K562 (cell line): ENCODE measurements around the gene CPOX. TPM values are rescaled to one million over a fixed set of nuclear protein-coding genes. Genes with fewer than 3 reads are reported as not detected.
A peak's percentile ranks its signal among the peaks of the same experiment; 100 is the strongest.

Experiments
- ATAC-seq: fragments of 200-7000 bp; cut with Tn5 transposase; 3 replicates; pipeline ENCODE4 v1.9.1; 2020; ENCODE audit warnings: moderate library complexity
- BruUV-seq: library from RNA; stranded (reverse); fragments of 400-500 nt; replicated peaks from 2 replicates; lab custom pipeline; 2021; lab: Mats Ljungman, UMichigan
- CTCF ChIA-PET: fragments of 300-600 bp; formaldehyde crosslinking; extraction: SDS; loops from one replicate; lab custom pipeline; 2021; ENCODE audit warnings: low intra/inter-chr PET ratio; lab: Yijun Ruan, JAX
- POLR2A ChIA-PET: fragments of 300-600, 350-650 bp; sonication (Branson Sonifier 250); formaldehyde crosslinking; extraction: SDS; loops from one replicate; lab custom pipeline; 2021; ENCODE audit warnings: antibody characterized with exemption, inconsistent platforms; lab: Yijun Ruan, JAX
- DNase-seq, 4 experiments: peaks; one replicate each; pipeline versions ENCODE4 v3.0.0 to v3.0.0-alpha.2; 2011 to 2018; ENCODE audit warnings: low spot score in 3 of 4, mixed read lengths in 3 of 4; ENCODE audit errors: extremely low read depth in 1 of 4
- FAIRE-seq: peaks from 2 replicates; lab custom pipeline; 2011; peaks lifted over from hg19 to GRCh38; lab: Jason Lieb, UNC
- H2AFZ ChIP-seq: 2 replicates; pipeline ENCODE4 v1.6.0; 2011; ENCODE audit warnings: low read depth, low read length, control low read depth, inconsistent platforms
- H3K27ac ChIP-seq: fragments of 200-600 bp; 3 replicates; pipeline ENCODE4 v1.8.0; 2011; ENCODE audit warnings: low read depth, mild to moderate bottlenecking, control low read depth, inconsistent platforms, low read length, moderate library complexity, mixed read lengths; ENCODE audit errors: extremely low read depth
- H3K27me3 ChIP-seq, 2 experiments: fragments of 300-600 bp in 1 of 2; 2 replicates in 1 of 2; 3 replicates in 1 of 2; pipeline versions ENCODE4 v1.6.0 to v1.8.0; 2011; ENCODE audit warnings: inconsistent platforms in 2 of 2, low read length in 2 of 2, mild to moderate bottlenecking in 1 of 2, mixed read lengths in 1 of 2, moderate library complexity in 1 of 2; ENCODE audit not compliant: control insufficient read depth in 2 of 2, insufficient read depth in 2 of 2
- H3K36me3 ChIP-seq: fragments of 300-600 bp; 3 replicates; pipeline ENCODE4 v1.8.0; 2011; ENCODE audit warnings: mild to moderate bottlenecking, low read length, inconsistent platforms; ENCODE audit not compliant: control insufficient read depth, insufficient read depth
- H3K4me1 ChIP-seq, 2 experiments: fragments of 200-600 bp in 1 of 2; replicated peaks in 1 of 2; 2 replicates in 1 of 2; 3 replicates in 1 of 2; pipeline versions ENCODE4 v1.5.1 to v1.8.0; 2011; ENCODE audit warnings: inconsistent platforms in 2 of 2, low read length in 2 of 2, mild to moderate bottlenecking in 1 of 2, mixed read lengths in 1 of 2, moderate library complexity in 1 of 2; ENCODE audit not compliant: control insufficient read depth in 2 of 2, insufficient read depth in 2 of 2
- H3K4me2 ChIP-seq: 2 replicates; pipeline ENCODE4 v1.6.1; 2011; ENCODE audit warnings: low read length, control low read depth, inconsistent platforms, mixed read lengths; ENCODE audit not compliant: insufficient read depth
- H3K4me3 ChIP-seq: fragments of 200-600 bp; sonication (generic), shearing (Covaris generic); 2 replicates; pipeline ENCODE4 v1.5.1; 2016; ENCODE audit warnings: control low read depth, inconsistent platforms
- H3K79me2 ChIP-seq: fragments of 200-600 bp; 3 replicates; pipeline ENCODE4 v1.8.0; 2011; ENCODE audit warnings: low read length, inconsistent platforms; ENCODE audit not compliant: control insufficient read depth, insufficient read depth
- H3K9ac ChIP-seq, 2 experiments: 2 replicates each; pipeline versions ENCODE4 v1.6.0 to v1.6.1; 2011; ENCODE audit warnings: low read depth in 2 of 2, low read length in 2 of 2, control low read depth in 1 of 2, inconsistent platforms in 1 of 2, mild to moderate bottlenecking in 1 of 2, mixed read lengths in 1 of 2; ENCODE audit not compliant: insufficient read depth in 1 of 2
- H3K9me1 ChIP-seq: one replicate; pipeline ENCODE4 v1.6.0; 2011; ENCODE audit warnings: inconsistent platforms, mild to moderate bottlenecking, low read length, moderate library complexity; ENCODE audit not compliant: control insufficient read depth, insufficient read depth
- H3K9me3 ChIP-seq: replicated peaks from 2 replicates; pipeline ENCODE4 v1.5.1; 2011; ENCODE audit warnings: low read depth, low read length, inconsistent platforms; ENCODE audit not compliant: control insufficient read depth, insufficient read depth
- H4K20me1 ChIP-seq: replicated peaks from 2 replicates; pipeline ENCODE4 v1.6.1; 2011; ENCODE audit warnings: low read length, inconsistent platforms, mixed read lengths; ENCODE audit not compliant: control insufficient read depth, insufficient read depth
- E2F1 ChIP-seq: sonication (generic); formaldehyde crosslinking; IDR thresholded peaks from 2 replicates; pipeline ENCODE4 v1.8.1; 2023; ENCODE audit warnings: mild to moderate bottlenecking, missing genetic modification reagents, moderate library complexity
- ILK ChIP-seq: fragments of 450-650 bp; IDR thresholded peaks from 2 replicates; pipeline ENCODE4 v1.6.1; 2016; ENCODE audit warnings: missing genetic modification characterization, low read depth, mild to moderate bottlenecking, missing compliant biosample characterization, moderate library complexity, borderline replicate concordance
- JUNB ChIP-seq: fragments of 450-650 bp; formaldehyde crosslinking; conservative IDR thresholded peaks from 2 replicates; pipeline ENCODE4 v1.4.0; 2020; ENCODE audit warnings: mild to moderate bottlenecking
- MBD1 ChIP-seq: fragments of 250-450 bp; sonication (Bioruptor Pico); IDR thresholded peaks from 2 replicates; pipeline ENCODE4 v1.8.0; 2022; ENCODE audit warnings: inconsistent platforms
- NFRKB ChIP-seq: fragments of 450-650 bp; IDR thresholded peaks from 2 replicates; pipeline ENCODE4 v1.6.1; 2016; ENCODE audit warnings: low read depth
- REST ChIP-seq, 2 experiments: fragments of 450-650 bp; formaldehyde crosslinking in 1 of 2; IDR thresholded peaks; 2 replicates each; pipeline versions ENCODE4 v1.4.0 to v1.6.1; 2014 to 2020; ENCODE audit warnings: mild to moderate bottlenecking in 2 of 2, borderline replicate concordance in 1 of 2, low read depth in 1 of 2
- SNAPC5 ChIP-seq: fragments of 250-450 bp; sonication (Bioruptor Pico); IDR thresholded peaks from 2 replicates; pipeline ENCODE4 v1.8.0; 2021; ENCODE audit warnings: moderate library complexity, mild to moderate bottlenecking, inconsistent platforms
- THRAP3 ChIP-seq: fragments of 450-650 bp; IDR thresholded peaks from 2 replicates; pipeline ENCODE4 v1.6.1; 2016; ENCODE audit warnings: mild to moderate bottlenecking, inconsistent platforms, borderline replicate concordance
- ZNF384 ChIP-seq: IDR thresholded peaks from 2 replicates; pipeline ENCODE4 v1.6.1; 2012; ENCODE audit warnings: low read depth, low read length, improper control_type of control experiment
- ZNF766 ChIP-seq: fragments of 200-800 bp; sonication (Bioruptor generic); conservative IDR thresholded peaks from 2 replicates; pipeline ENCODE4 v1.6.1; 2016; ENCODE audit warnings: missing genetic modification characterization, missing compliant biosample characterization
- in situ Hi-C: fragments of 300-500 bp; cut with MboI; formaldehyde crosslinking; loops from 4 replicates; pipeline ENCODE4 v1.15.0; 2018; ENCODE audit warnings: inconsistent platforms, mixed read lengths
- intact Hi-C: fragments of 100-400 bp; cut with micrococcal nuclease; formaldehyde crosslinking; loops from 2 replicates; pipeline ENCODE4 v1.14.2; 2022
- polyA plus RNA-seq, 8 experiments: library from polyadenylated mRNA; depleted of rRNA in 4 of 8; stranded (reverse) in 5 of 8; unstranded in 3 of 8; fragments of >200 nt; fragmentation: Nextera tagmentation in 2 of 8; fragmentation: Illumina TruSeq in 1 of 8; extraction: Ambion mirVana in 2 of 8; extraction: Trizol in 1 of 8; gene quantifications; 2 replicates each; pipeline versions ENCODE4 v1.2.1 to v1.2.3, GENCODE V29; 2011 to 2014; ENCODE audit warnings: inconsistent platforms in 1 of 8, missing spikeins in 1 of 8
- total RNA-seq, 7 experiments: library from RNA; depleted of rRNA in 6 of 7; stranded (reverse); fragments of >200 nt in 6 of 7; fragmentation: Illumina TruSeq in 2 of 7; extraction: Trizol in 2 of 7; gene quantifications; 2 replicates each; pipeline versions ENCODE4 v1.2.1 to v1.2.3, GENCODE V29; 2011 to 2021; ENCODE audit warnings: low replicate concordance in 1 of 7

Gene CPOX
- total and polyA plus RNA-seq, 9 of the 15 experiments (the other 6 are each of a cell fraction or from before 2014, with no cell fraction given), result 14.6 to 82.1 (median 24.8) TPM

- peaks cover 7% of the 10 kb centered on the region; the same call in 1 of the 3 replicates for H3K36me3 ChIP-seq
- H3K4me1 ChIP-seq, result peaks cover 13 to 14% of the 10 kb centered on the region in 2 experiments; a peak in 4 of 5 replicates
- no peaks in the 10 kb centered on the region for H3K9me1 ChIP-seq
- H3K9me3 ChIP-seq, result no peaks in the 10 kb centered on the region; the same call in 1 of the 2 replicates
- H2AFZ ChIP-seq, result 0 out of 2 replicates have a peak overlapping the region, but pooled peaks have one; percentile 1
- intact Hi-C loops (loop anchor here (10.0 kb wide), 1 partner anchor 561 kb away; the partner anchor contains the start of gene GABRR3), in situ Hi-C loops (loop anchor here (5.0 kb wide), 1 partner anchor 386 kb away; no protein-coding TSS in a partner anchor)
- H3K4me3 ChIP-seq, result no peak overlapping the region
- ChIA-PET CTCF (no interaction called here), POLR2A (no interaction called here)
- no peak for DNase-seq
- no peak overlapping the region for H3K27ac ChIP-seq
- no TSS peak for BruUV-seq
- no peak overlapping the region for H3K9ac ChIP-seq
- peaks cover 25% of the 10 kb centered on the region for H3K79me2 ChIP-seq
- no peak for FAIRE-seq
- H3K4me2 ChIP-seq, result no peak overlapping the region
- H3K27me3 ChIP-seq, result no peaks in the 10 kb centered on the region
- ATAC-seq, result no peak
- H4K20me1 ChIP-seq, result no peaks in the 10 kb centered on the region
- TF ChIP-seq SNAPC5 (CRISPR knock-in tag), result no peak
- no peak for TF ChIP-seq ZNF384
- TF ChIP-seq JUNB, result no peak
- no peak for TF ChIP-seq E2F1 (CRISPR knock-in tag)
- no peak for TF ChIP-seq ZNF766 (CRISPR knock-in tag)
- TF ChIP-seq MBD1 (CRISPR knock-in tag), result no peak
- no peak for TF ChIP-seq ILK
- no peak for TF ChIP-seq THRAP3
- no peak for TF ChIP-seq NFRKB
- no peak for TF ChIP-seq REST (IDR thresholded peaks at IDR 0.05; ENCODE audit: borderline replicate concordance)
- no peak for TF ChIP-seq REST (CRISPR knock-in tag; IDR thresholded peaks at IDR 0.05; ENCODE audit: low read depth)
Observed at GRCh38 chr3:98596087-98596486, 2.7 kb upstream of the CPOX start.
